Esophagus squamous epithelium (tissue), 5 donors: Measurements from ENCODE around the gene KRT1. TPM values are rescaled to one million over a fixed set of nuclear protein-coding genes. Genes with fewer than 3 reads are reported as not detected.

ENCODE experiments used
- DNase-seq: peaks from one replicate; lab custom pipeline; 2025; lab: John Stamatoyannopoulos, UW
- H3K27ac ChIP-seq, 4 donors: fragments of 200-600 bp; sonication (generic); one replicate each; pipeline ENCODE4 v1.5.1; 2016 to 2019; ENCODE audit warnings: mild to moderate bottlenecking in 1 of 4
- H3K27me3 ChIP-seq, 4 donors: fragments of 200-600 bp; sonication (generic); 1 replicate in 3 of 4; 2 replicates in 1 of 4; pipeline versions ENCODE4 v1.5.1 to v1.6.0; 2017 to 2021; ENCODE audit warnings: antibody characterized with exemption in 1 of 4
- H3K36me3 ChIP-seq, 3 donors: fragments of 200-600 bp; sonication (generic); one replicate each; pipeline ENCODE4 v1.5.1; 2016 to 2019
- H3K4me1 ChIP-seq, 3 donors: fragments of 200-600 bp; sonication (generic); one replicate each; pipeline ENCODE4 v1.5.1; 2017 to 2019
- H3K4me3 ChIP-seq, 4 donors: fragments of 200-600 bp; sonication (generic); 1 replicate in 3 of 4; 2 replicates in 1 of 4; pipeline ENCODE4 v1.5.1; 2016 to 2019; ENCODE audit warnings: mild to moderate bottlenecking in 2 of 4, moderate library complexity in 1 of 4
- H3K9me3 ChIP-seq, 3 donors: fragments of 200-600 bp; sonication (generic); one replicate each; pipeline ENCODE4 v1.5.1; 2016 to 2019
- POLR2A ChIP-seq, 4 donors: fragments of 450-650 bp; IDR thresholded peaks; one replicate each; pipeline ENCODE4 v1.6.1; 2017; ENCODE audit warnings: antibody characterized with exemption in 4 of 4, mild to moderate bottlenecking in 4 of 4, moderate library complexity in 3 of 4
- WGBS, 2 donors: methylation state at CpG; one replicate each; pipeline ENCODE4 v1.1.5; 2018; 5-methylcytosine and 5-hydroxymethylcytosine counted together
- intact Hi-C: fragments of 100-400 bp; cut with DNase I; formaldehyde crosslinking; loops from one replicate; pipeline ENCODE4 v1.15.0; 2022
- total RNA-seq, 4 donors: library from RNA; depleted of rRNA; stranded (reverse); fragments of >200 nt; gene quantifications; one replicate each; pipeline ENCODE4 v1.1.0, GENCODE V29; 2016
- TF ChIP-seq, protein P1 (sequence below), 6 experiments: fragments of 450-650 bp in 4 of 6; fragments of 200-600 bp in 2 of 6; sonication (generic) in 2 of 6; IDR thresholded peaks; one replicate each; pipeline ENCODE4 v1.5.1; 2016 to 2019; ENCODE audit warnings: antibody characterized with exemption in 6 of 6, mild to moderate bottlenecking in 4 of 6, moderate library complexity in 4 of 6
- donor health status: DM: yes; HTN: yes; CAD: no.

Gene KRT1
- 10 to 100 TPM in 1 of 4 donors, 1 to 10 TPM in 2, under 1 TPM in 1; 0.19 to 43.7 (median 2.4) TPM for total RNA-seq

GRCh38 chr12:52680363-52680762 is at the start of gene KRT1:
TSS of gene KRT1 (minus strand) at chr12:52680407. CDS start at chr12:52680348, 59 bp downstream.
- Histone ChIP-seq H3K4me1 (peaks cover 3 to 31% (median 5%) of the 10 kb centered on the region in 3 donors), H3K27me3 (peaks cover 0 to 32% (median 0%) of the 10 kb centered on the region in 4 donors), H3K27ac (no peak within 1 kb of the TSS), H3K36me3 (no peaks in the 10 kb centered on the region), H3K4me3 (no peak within 1 kb of the TSS), H3K9me3 (no peaks in the 10 kb centered on the region)
- no peak for DNase-seq
- intact Hi-C loops, result no loop called here
- WGBS, 2 donors, result 68 to 93% methylated on average over 3 of the region's 3 CpGs
- TF ChIP-seq POLR2A (IDR thresholded peaks at IDR 0.05), result no peak
- TF ChIP-seq, protein P1, sequence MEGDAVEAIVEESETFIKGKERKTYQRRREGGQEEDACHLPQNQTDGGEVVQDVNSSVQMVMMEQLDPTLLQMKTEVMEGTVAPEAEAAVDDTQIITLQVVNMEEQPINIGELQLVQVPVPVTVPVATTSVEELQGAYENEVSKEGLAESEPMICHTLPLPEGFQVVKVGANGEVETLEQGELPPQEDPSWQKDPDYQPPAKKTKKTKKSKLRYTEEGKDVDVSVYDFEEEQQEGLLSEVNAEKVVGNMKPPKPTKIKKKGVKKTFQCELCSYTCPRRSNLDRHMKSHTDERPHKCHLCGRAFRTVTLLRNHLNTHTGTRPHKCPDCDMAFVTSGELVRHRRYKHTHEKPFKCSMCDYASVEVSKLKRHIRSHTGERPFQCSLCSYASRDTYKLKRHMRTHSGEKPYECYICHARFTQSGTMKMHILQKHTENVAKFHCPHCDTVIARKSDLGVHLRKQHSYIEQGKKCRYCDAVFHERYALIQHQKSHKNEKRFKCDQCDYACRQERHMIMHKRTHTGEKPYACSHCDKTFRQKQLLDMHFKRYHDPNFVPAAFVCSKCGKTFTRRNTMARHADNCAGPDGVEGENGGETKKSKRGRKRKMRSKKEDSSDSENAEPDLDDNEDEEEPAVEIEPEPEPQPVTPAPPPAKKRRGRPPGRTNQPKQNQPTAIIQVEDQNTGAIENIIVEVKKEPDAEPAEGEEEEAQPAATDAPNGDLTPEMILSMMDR (IDR thresholded peaks at IDR 0.05), result no peak

GRCh38 chr12:52729147-52729546 is 48.9 kb upstream of the KRT1 start:
- H3K27me3 ChIP-seq, result peaks cover 0 to 50% (median 0%) of the 10 kb centered on the region in 4 donors
- H3K36me3 ChIP-seq, result no peaks in the 10 kb centered on the region
- intact Hi-C loops, result no loop called here
- no peak overlapping the region for H3K4me3 ChIP-seq
- no peaks in the 10 kb centered on the region for H3K9me3 ChIP-seq
- 66 to 73% methylated on average over 9 to 10 of the region's 10 CpGs for WGBS, 2 donors
- TF ChIP-seq, protein P1 (IDR thresholded peaks at IDR 0.05), result no peak
- TF ChIP-seq POLR2A (IDR thresholded peaks at IDR 0.05), result no peak
- no peak overlapping the region for H3K27ac ChIP-seq
- H3K4me1 ChIP-seq, result no peaks in the 10 kb centered on the region
- DNase-seq, result no peak

DNA sequence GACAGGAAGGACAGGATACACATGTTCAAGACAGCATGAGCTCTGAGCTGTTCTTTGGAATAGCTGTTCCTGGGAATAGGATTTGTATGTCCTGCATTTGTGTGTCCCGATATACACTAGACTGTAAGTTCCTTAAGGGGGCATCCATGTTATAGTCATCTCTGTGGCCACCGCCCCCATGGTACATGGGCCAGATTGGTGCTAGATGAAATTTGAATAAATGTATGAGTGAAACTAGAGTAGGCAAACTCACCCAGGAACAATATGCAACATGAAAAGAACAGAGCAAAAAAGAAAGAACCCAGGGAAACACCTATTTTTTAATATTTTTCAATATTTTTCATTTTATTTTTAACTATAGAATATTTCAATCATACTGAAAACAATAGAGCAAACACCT is 48.2 kb upstream of the KRT1 start:
- TF ChIP-seq, protein P1 (IDR thresholded peaks at IDR 0.05), result no peak
- no peak for TF ChIP-seq POLR2A (IDR thresholded peaks at IDR 0.05)
- Histone ChIP-seq H3K9me3 (no peaks in the 10 kb centered on the region), H3K27me3 (peaks cover 0 to 42% (median 0%) of the 10 kb centered on the region in 4 donors), H3K36me3 (no peaks in the 10 kb centered on the region), H3K4me1 (no peaks in the 10 kb centered on the region), H3K4me3 (no peak overlapping the region), H3K27ac (no peak overlapping the region)
- no peak for DNase-seq
- intact Hi-C loops, result no loop called here
- 90 to 94% methylated on average over 2 of the region's 2 CpGs for WGBS, 2 donors

GRCh38 chr12:52727037-52727436 is 46.8 kb upstream of the KRT1 start:
- Histone ChIP-seq H3K4me3 (no peak overlapping the region), H3K36me3 (no peaks in the 10 kb centered on the region), H3K27ac (no peak overlapping the region), H3K9me3 (no peaks in the 10 kb centered on the region), H3K27me3 (peaks cover 0 to 36% (median 0%) of the 10 kb centered on the region in 4 donors), H3K4me1 (no peaks in the 10 kb centered on the region)
- no peak for DNase-seq
- whole genome bisulfite sequencing, 2 donors, result 74 to 81% methylated on average over 4 of the region's 4 CpGs
- intact Hi-C loops, result no loop called here
- no peak for TF ChIP-seq POLR2A (IDR thresholded peaks at IDR 0.05)
- TF ChIP-seq, protein P1 (IDR thresholded peaks at IDR 0.05), result no peak

- WGBS, 2 donors, result 29 to 56% methylated on average over 2 of the region's 2 CpGs
- no peak for TF ChIP-seq POLR2A (IDR thresholded peaks at IDR 0.05)
- TF ChIP-seq, protein P1 (IDR thresholded peaks at IDR 0.05), result no peak
- H3K9me3 ChIP-seq, result no peaks in the 10 kb centered on the region
- H3K36me3 ChIP-seq, result no peaks in the 10 kb centered on the region
- intact Hi-C loops, result no loop called here
- no peak overlapping the region for H3K27ac ChIP-seq
- H3K27me3 ChIP-seq, result peaks cover 0 to 32% (median 0%) of the 10 kb centered on the region in 4 donors
- H3K4me3 ChIP-seq, result no peak overlapping the region
- DNase-seq, result no peak
- no peaks in the 10 kb centered on the region for H3K4me1 ChIP-seq
These were observed 46.2 kb upstream of the KRT1 start for GRCh38 chr12:52726451-52726850.
